GM12878 (cell line): ENCODE measurements around the gene FFAR3. TPM values are rescaled to one million over a fixed set of nuclear protein-coding genes. Genes with fewer than 3 reads are reported as not detected.

ENCODE experiments used
- ATAC-seq: fragments of 200-7000 bp; cut with Tn5 transposase; 3 replicates; pipeline ENCODE4 v1.9.1; 2020; ENCODE audit warnings: mild to moderate bottlenecking, moderate library complexity
- BruUV-seq: library from RNA; stranded (reverse); fragments of 400-500 nt; replicated peaks from 2 replicates; lab custom pipeline; 2021; lab: Mats Ljungman, UMichigan
- CTCF ChIA-PET: fragments of 300-600 bp; sonication (Branson Sonifier 250); formaldehyde crosslinking; extraction: SDS; loops from one replicate; lab custom pipeline; 2021; ENCODE audit warnings: inconsistent platforms; lab: Yijun Ruan, JAX
- POLR2A ChIA-PET: fragments of 350-600 bp; formaldehyde crosslinking; extraction: SDS; loops from one replicate; lab custom pipeline; 2021; ENCODE audit warnings: inconsistent platforms; lab: Charles Lee
- RAD21 ChIA-PET: fragments of 300-600 bp; sonication (Branson Sonifier 250); formaldehyde crosslinking; loops from one replicate; lab custom pipeline; 2023; ENCODE audit warnings: antibody characterized with exemption; ENCODE audit not compliant: unreplicated experiment; lab: Charles Lee
- SMC1A ChIA-PET: fragments of 300-600 bp; sonication (Branson Sonifier 250); formaldehyde crosslinking; loops from one replicate; lab custom pipeline; 2023; ENCODE audit not compliant: unreplicated experiment, uncharacterized antibody; lab: Charles Lee
- DNase-seq: peaks from one replicate; pipeline ENCODE4 v3.0.0-alpha.2; 2011; ENCODE audit warnings: low read depth, low spot score
- FAIRE-seq: peaks from 3 replicates; lab custom pipeline; 2011; peaks lifted over from hg19 to GRCh38; lab: Jason Lieb, UNC
- H2AFZ ChIP-seq: 2 replicates; pipeline ENCODE4 v1.6.0; 2011; ENCODE audit warnings: low read depth, low read length, control low read depth; ENCODE audit not compliant: control insufficient read depth
- H3K27ac ChIP-seq: 2 replicates; pipeline ENCODE4 v1.5.1; 2011; ENCODE audit warnings: control low read depth; ENCODE audit not compliant: control insufficient read depth, insufficient read depth
- H3K27me3 ChIP-seq, 2 experiments: replicated peaks in 1 of 2; 2 replicates each; pipeline versions ENCODE4 v1.6.0 to v1.6.1; 2011; ENCODE audit warnings: low read length in 1 of 2; ENCODE audit not compliant: control insufficient read depth in 2 of 2, insufficient read depth in 2 of 2
- H3K36me3 ChIP-seq, 2 experiments: 2 replicates each; pipeline ENCODE4 v1.5.1; 2011; ENCODE audit warnings: low read length in 1 of 2; ENCODE audit not compliant: control insufficient read depth in 2 of 2, insufficient read depth in 2 of 2
- H3K4me1 ChIP-seq: 2 replicates; pipeline ENCODE4 v1.6.1; 2011; ENCODE audit warnings: mild to moderate bottlenecking, low read length, moderate library complexity, mixed read lengths; ENCODE audit not compliant: control insufficient read depth, insufficient read depth
- H3K4me2 ChIP-seq: 2 replicates; pipeline ENCODE4 v1.6.0; 2011; ENCODE audit warnings: control low read depth; ENCODE audit not compliant: control insufficient read depth, insufficient read depth
- H3K4me3 ChIP-seq: fragments of 200-600 bp; sonication (generic); 2 replicates; pipeline ENCODE4 v1.5.1; 2016
- H3K79me2 ChIP-seq: 2 replicates; pipeline ENCODE4 v1.6.0; 2011; ENCODE audit warnings: low read length; ENCODE audit not compliant: control insufficient read depth, insufficient read depth
- H3K9ac ChIP-seq: 2 replicates; pipeline ENCODE4 v1.8.0; 2011; ENCODE audit warnings: low read length, control low read depth, mixed read lengths; ENCODE audit not compliant: control insufficient read depth, insufficient read depth
- H3K9me3 ChIP-seq: replicated peaks from 3 replicates; pipeline ENCODE4 v1.5.1; 2011; ENCODE audit warnings: mild to moderate bottlenecking, low read length; ENCODE audit not compliant: control insufficient read depth, insufficient read depth
- H4K20me1 ChIP-seq: 2 replicates; pipeline ENCODE4 v1.6.0; 2011; ENCODE audit not compliant: control insufficient read depth, insufficient read depth
- HDAC6 ChIP-seq: fragments of 200-600 bp; sonication (generic); IDR thresholded peaks from one replicate; pipeline ENCODE4 v1.8.0; 2017; ENCODE audit warnings: antibody characterized with exemption; ENCODE audit not compliant: unreplicated experiment
- IKZF1 ChIP-seq: fragments of 450-650 bp; conservative IDR thresholded peaks from 2 replicates; pipeline ENCODE4 v1.6.1; 2017; ENCODE audit warnings: antibody characterized with exemption, mild to moderate bottlenecking
- MYC ChIP-seq: IDR thresholded peaks from 2 replicates; pipeline ENCODE4 v1.6.1; 2011; ENCODE audit warnings: mild to moderate bottlenecking, low read length, moderate library complexity, inconsistent platforms; ENCODE audit not compliant: insufficient read depth, insufficient replicate concordance, insufficient read length, severe bottlenecking
- RCOR1 ChIP-seq: conservative IDR thresholded peaks from 2 replicates; pipeline ENCODE4 v1.6.1; 2012; ENCODE audit warnings: low read depth, low read length, improper control_type of control experiment
- ZNF24 ChIP-seq: fragments of 450-650 bp; IDR thresholded peaks from 2 replicates; pipeline ENCODE4 v1.6.1; 2017; ENCODE audit warnings: antibody characterized with exemption, mild to moderate bottlenecking
- WGBS: methylation state at CpG from one replicate; pipeline ENCODE4 v1.1.6; 2016; ENCODE audit warnings: low lambda C conversion rate; ENCODE audit not compliant: insufficient replicate concordance, insufficient coverage; ENCODE audit errors: missing lambda C conversion rate; 5-methylcytosine and 5-hydroxymethylcytosine counted together
- in situ Hi-C: fragments of 300-500 bp; cut with MboI; formaldehyde crosslinking; loops from 9 replicates; pipeline ENCODE4 v1.14.3; 2018; ENCODE audit warnings: mixed read lengths
- intact Hi-C: fragments of 100-400 bp; cut with micrococcal nuclease; formaldehyde crosslinking; loops from one replicate; pipeline ENCODE4 v1.14.2; 2022; ENCODE audit not compliant: unreplicated experiment
- polyA plus RNA-seq, 11 experiments: library from polyadenylated mRNA; depleted of rRNA in 4 of 11; unstranded in 6 of 11; stranded (reverse) in 5 of 11; fragments of >200 nt; fragmentation: Nextera tagmentation in 4 of 11; fragmentation: Illumina TruSeq in 1 of 11; extraction: Ambion mirVana in 4 of 11; extraction: Trizol in 1 of 11; gene quantifications; 1 replicate in 1 of 11; 2 replicates in 10 of 11; pipeline versions ENCODE4 v1.2.1 to v1.2.3, GENCODE V29; 2011 to 2016; ENCODE audit warnings: inconsistent platforms in 2 of 11, missing spikeins in 2 of 11, low read depth in 1 of 11
- total RNA-seq, 4 experiments: library from RNA; depleted of rRNA in 3 of 4; stranded (reverse); fragments of >200 nt in 3 of 4; fragmentation: Illumina TruSeq in 1 of 4; extraction: Trizol in 1 of 4; gene quantifications; 2 replicates each; pipeline versions ENCODE4 v1.2.1 to v1.2.3, GENCODE V29; 2013 to 2021
- TF ChIP-seq, protein P1 (sequence below): IDR thresholded peaks from 2 replicates; pipeline ENCODE4 v1.6.1; 2012; ENCODE audit warnings: low read depth, low read length, improper control_type of control experiment

FFAR3 gene
- total and polyA plus RNA-seq, 10 of the 15 experiments (the other 5 are each of a cell fraction or from before 2014, with no cell fraction given): 0.15 to 0.18 TPM; not detected in 8

- TF ChIP-seq MYC: no peak
- peak; percentile 91 for TF ChIP-seq ZNF24
- ChIA-PET POLR2A (interaction anchor here (0.7 kb wide), 1 partner anchor 28 kb away, joined by 3 read pairs; no protein-coding TSS in a partner anchor), CTCF (interaction anchor here (2.0 kb wide), 1 partner anchor 114 kb away, joined by 4 read pairs; no protein-coding TSS in a partner anchor), SMC1A (interaction anchor here (1.6 kb wide), 1 partner anchor 22 kb away, joined by 7 read pairs; no protein-coding TSS in a partner anchor), RAD21 (interaction anchor here (1.4 kb wide), 1 partner anchor 35 kb away, joined by 3 read pairs; no protein-coding TSS in a partner anchor)
- intact Hi-C loops (no loop called here), in situ Hi-C loops (no loop called here)
- no peak overlapping the region for H3K4me3 ChIP-seq
- no peaks in the 10 kb centered on the region for H3K36me3 ChIP-seq
- ATAC-seq (no peak), DNase-seq (no peak), FAIRE-seq (no peak)
- H3K27me3 ChIP-seq: no peaks in the 10 kb centered on the region
- H3K4me1 ChIP-seq: peaks cover 14% of the 10 kb centered on the region
- H3K79me2 ChIP-seq: no peaks in the 10 kb centered on the region
- H3K27ac ChIP-seq: no peak overlapping the region
- WGBS: 5% methylated on average over 3 of the region's 3 CpGs
- no peaks in the 10 kb centered on the region for H4K20me1 ChIP-seq
- H2AFZ ChIP-seq: no peak overlapping the region
- no peak overlapping the region for H3K4me2 ChIP-seq
- H3K9ac ChIP-seq: no peak overlapping the region
- H3K9me3 ChIP-seq: peaks cover 3% of the 10 kb centered on the region
- no TSS peak for BruUV-seq
Observed at GRCh38 chr19:35381318-35381717, 23.1 kb downstream of the FFAR3 start.

DNA sequence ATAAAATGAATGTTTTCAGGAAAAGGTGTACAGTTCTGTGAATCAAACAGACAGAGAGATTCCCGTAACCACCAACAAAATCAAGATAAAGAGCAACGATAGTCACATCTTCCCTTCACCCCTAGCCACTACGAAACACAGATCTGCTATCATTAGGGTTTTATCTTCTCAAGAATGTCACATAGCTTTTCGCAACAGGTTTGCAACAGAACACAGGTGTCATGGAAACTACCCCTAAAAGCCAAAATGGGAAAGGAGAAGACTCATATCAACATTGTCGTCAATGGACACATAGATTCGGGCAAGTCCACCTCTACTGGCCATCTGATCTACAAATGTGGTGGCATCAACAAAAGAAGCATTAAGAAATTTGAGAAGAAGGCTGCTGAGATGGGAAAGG lies 23.7 kb downstream of the FFAR3 start:
- no peaks in the 10 kb centered on the region for H3K27me3 ChIP-seq
- H4K20me1 ChIP-seq: no peaks in the 10 kb centered on the region
- no peak overlapping the region for H2AFZ ChIP-seq
- H3K4me1 ChIP-seq: peaks cover 12% of the 10 kb centered on the region
- RAD21 ChIA-PET: interaction anchor here (1.4 kb wide), 1 partner anchor 34 kb away, joined by 3 read pairs; no protein-coding TSS in a partner anchor
- H3K9ac ChIP-seq: no peak overlapping the region
- no peak overlapping the region for H3K4me3 ChIP-seq
- H3K27ac ChIP-seq: no peak overlapping the region
- H3K79me2 ChIP-seq: no peaks in the 10 kb centered on the region
- FAIRE-seq (no peak), ATAC-seq (no peak), DNase-seq (no peak)
- intact Hi-C loops (no loop called here), in situ Hi-C loops (no loop called here)
- H3K9me3 ChIP-seq: peaks cover 3% of the 10 kb centered on the region
- no peak overlapping the region for H3K4me2 ChIP-seq
- SMC1A ChIA-PET: interaction anchor here (1.0 to 1.2 kb wide), 3 partner anchors 16 to 28 kb away, joined by 3 to 7 read pairs (median 3); no protein-coding TSS in a partner anchor
- TF ChIP-seq IKZF1 (no peak), RCOR1 (no peak), HDAC6 (no peak)
- TF ChIP-seq, protein P1, sequence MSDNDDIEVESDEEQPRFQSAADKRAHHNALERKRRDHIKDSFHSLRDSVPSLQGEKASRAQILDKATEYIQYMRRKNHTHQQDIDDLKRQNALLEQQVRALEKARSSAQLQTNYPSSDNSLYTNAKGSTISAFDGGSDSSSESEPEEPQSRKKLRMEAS: no peak
- no peaks in the 10 kb centered on the region for H3K36me3 ChIP-seq
- BruUV-seq: no TSS peak
- CTCF ChIA-PET: interaction anchor here (2.0 kb wide), 1 partner anchor 113 kb away, joined by 4 read pairs; no protein-coding TSS in a partner anchor
- 58% methylated on average over 6 of the region's 6 CpGs for WGBS
- POLR2A ChIA-PET: interaction anchor here (1.8 kb wide), 1 partner anchor 22 kb away, joined by 5 read pairs; no protein-coding TSS in a partner anchor
